ENCODE measurements around the gene ADCYAP1.

GRCh38 chr18:957829-958228 lies 53.2 kb downstream of the ADCYAP1 start:
- TF ChIP-seq CTCF (IDR thresholded peaks at IDR 0.05): no peak
- TF ChIP-seq NFIC (IDR thresholded peaks at IDR 0.05; ENCODE audit: borderline replicate concordance): no peak

Data from SK-N-SH (cell line).